PFSK-1 (cell line): ENCODE measurements around the gene PTPRN2.

Source experiments
- POLR2AphosphoS5 ChIP-seq: IDR thresholded peaks from 2 replicates; pipeline ENCODE4 v1.6.1; 2012; ENCODE audit warnings: low read depth, mild to moderate bottlenecking, control low read depth, low read length, moderate library complexity
- SIN3A ChIP-seq: IDR thresholded peaks from 2 replicates; pipeline ENCODE4 v1.6.1; 2012; ENCODE audit warnings: mild to moderate bottlenecking, low read length, moderate library complexity, borderline replicate concordance; ENCODE audit not compliant: insufficient read depth
- TAF1 ChIP-seq: IDR thresholded peaks from 2 replicates; pipeline ENCODE4 v1.6.1; 2012; ENCODE audit warnings: low read length, control low read depth, borderline replicate concordance; ENCODE audit not compliant: insufficient read depth
- TF ChIP-seq, protein P1 (sequence below), 2 experiments: IDR thresholded peaks; 2 replicates each; pipeline versions ENCODE4 v1.6.1 to v1.8.0; 2011 to 2012; ENCODE audit warnings: low read depth in 2 of 2, low read length in 2 of 2, control low read depth in 1 of 2, inconsistent platforms in 1 of 2, mild to moderate bottlenecking in 1 of 2, moderate library complexity in 1 of 2; ENCODE audit not compliant: insufficient read depth in 1 of 2

DNA sequence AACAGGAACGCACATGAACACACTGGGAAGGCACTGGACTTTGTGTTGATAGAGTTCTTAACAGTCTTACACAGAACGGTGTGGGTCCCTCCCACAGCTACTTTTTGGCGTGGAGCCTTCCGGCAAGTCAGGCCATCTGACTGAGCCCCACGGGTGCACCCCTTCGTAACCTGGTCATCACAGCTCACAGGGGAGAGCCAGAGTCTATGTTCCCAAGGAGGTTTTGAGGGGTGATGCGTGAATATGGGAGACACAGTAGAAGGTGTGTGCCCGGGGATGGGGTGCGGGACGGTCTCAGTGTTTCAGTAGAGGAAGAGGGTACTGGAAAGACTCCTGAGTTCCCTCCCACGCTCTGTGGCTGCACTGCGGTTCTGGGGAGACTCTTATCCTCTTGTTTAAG lies 959.2 kb downstream of the PTPRN2 start:
- no peak for TF ChIP-seq POLR2AphosphoS5
- TF ChIP-seq TAF1: no peak
- TF ChIP-seq, protein P1, sequence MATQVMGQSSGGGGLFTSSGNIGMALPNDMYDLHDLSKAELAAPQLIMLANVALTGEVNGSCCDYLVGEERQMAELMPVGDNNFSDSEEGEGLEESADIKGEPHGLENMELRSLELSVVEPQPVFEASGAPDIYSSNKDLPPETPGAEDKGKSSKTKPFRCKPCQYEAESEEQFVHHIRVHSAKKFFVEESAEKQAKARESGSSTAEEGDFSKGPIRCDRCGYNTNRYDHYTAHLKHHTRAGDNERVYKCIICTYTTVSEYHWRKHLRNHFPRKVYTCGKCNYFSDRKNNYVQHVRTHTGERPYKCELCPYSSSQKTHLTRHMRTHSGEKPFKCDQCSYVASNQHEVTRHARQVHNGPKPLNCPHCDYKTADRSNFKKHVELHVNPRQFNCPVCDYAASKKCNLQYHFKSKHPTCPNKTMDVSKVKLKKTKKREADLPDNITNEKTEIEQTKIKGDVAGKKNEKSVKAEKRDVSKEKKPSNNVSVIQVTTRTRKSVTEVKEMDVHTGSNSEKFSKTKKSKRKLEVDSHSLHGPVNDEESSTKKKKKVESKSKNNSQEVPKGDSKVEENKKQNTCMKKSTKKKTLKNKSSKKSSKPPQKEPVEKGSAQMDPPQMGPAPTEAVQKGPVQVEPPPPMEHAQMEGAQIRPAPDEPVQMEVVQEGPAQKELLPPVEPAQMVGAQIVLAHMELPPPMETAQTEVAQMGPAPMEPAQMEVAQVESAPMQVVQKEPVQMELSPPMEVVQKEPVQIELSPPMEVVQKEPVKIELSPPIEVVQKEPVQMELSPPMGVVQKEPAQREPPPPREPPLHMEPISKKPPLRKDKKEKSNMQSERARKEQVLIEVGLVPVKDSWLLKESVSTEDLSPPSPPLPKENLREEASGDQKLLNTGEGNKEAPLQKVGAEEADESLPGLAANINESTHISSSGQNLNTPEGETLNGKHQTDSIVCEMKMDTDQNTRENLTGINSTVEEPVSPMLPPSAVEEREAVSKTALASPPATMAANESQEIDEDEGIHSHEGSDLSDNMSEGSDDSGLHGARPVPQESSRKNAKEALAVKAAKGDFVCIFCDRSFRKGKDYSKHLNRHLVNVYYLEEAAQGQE (IDR thresholded peaks at IDR 0.05; ENCODE audit: insufficient read depth in 1 of 2, low read depth in 2 of 2, low read length in 2 of 2): no peak
- no peak for TF ChIP-seq SIN3A
